Measurements from ENCODE around the gene CACNA2D4.

CACNA2D4 gene

GRCh38 chr12:1798641-1799020, 119.8 kb downstream of the CACNA2D4 start:
- no peak for DNase-seq

GRCh38 chr12:1797991-1798640, 120.3 kb downstream of the CACNA2D4 start:
- no peak for DNase-seq

DNA sequence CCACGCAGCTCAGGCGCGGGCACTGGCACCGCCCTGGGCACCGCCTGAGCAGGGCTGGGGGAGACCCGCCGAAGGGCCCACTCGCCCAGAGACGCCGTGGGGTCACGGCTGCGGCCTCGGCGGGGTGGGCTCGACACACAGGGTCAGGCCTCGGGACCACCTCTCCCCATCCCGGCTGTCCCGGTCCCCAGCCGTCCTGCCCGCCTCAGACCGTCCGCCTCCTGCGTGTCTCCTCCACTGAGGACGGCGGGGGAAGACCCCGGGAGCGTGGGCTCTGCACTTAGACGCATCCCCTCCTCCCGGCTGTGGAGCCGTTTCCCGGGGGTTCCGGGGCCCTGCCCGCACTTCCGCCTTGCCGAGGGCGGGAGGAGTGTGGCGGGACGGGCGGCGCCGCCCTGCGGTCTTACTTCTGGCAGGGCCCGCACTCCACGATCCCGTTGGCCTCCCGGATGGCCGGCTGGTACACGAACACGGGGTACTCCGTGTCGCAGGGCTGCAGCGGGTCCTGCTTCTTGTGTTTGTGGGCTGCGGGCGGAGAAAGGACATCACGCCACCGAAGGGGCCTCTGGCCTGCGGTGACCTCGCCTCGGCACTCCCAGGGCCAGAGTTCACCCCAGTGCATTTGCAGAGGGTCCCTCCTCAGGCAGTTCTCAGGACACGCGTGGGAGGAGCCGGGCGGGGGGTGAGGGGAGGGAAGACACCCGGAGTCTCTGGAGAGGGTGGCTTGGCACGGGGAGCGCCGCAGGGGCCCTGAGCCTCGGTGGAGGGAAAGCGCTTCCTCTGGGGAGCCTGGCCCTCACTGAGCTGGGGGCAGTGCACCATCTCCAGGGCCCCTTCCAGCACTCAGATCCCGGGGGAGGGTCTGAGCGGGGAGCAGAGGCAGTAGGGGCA, 121.2 kb downstream of the CACNA2D4 start:
- DNase-seq: no peak

GRCh38 chr12:1796515-1797010, 121.9 kb downstream of the CACNA2D4 start:
- no peak for DNase-seq

DNA sequence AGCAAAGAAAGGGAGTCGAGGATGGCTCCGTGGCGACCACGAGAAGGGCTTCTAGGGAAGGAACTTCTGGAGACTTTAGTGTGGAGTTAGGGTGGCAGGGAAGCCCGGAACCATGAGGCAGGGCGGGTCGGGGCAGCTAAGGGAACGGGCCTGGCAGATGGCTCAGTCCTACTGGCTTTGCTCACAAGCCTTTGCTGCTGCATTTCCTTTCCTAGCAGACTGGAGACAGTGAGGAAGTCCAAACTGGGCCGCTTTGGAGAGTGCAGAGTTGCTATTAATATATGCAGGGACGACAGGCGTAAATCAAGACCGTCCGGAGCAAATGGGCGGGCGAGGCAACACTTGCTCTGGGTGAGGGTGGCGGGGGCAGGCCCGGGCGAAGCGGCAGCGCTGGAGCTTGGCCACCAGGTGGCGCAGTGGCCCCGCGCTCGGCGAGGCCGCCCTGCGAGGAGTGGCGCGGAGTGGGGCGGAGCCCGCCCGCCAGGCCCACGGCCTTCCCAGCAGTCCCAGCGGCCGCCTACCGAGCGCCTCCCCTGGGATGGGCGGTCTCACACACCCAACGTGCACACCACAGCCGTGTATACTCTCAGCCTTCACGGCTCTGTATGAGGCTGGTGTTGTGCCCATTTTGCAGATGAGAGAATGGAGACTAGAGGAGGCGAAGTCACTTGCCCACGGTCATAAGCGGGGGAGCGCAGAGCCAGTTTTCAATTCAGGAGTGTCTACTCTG, 122.5 kb downstream of the CACNA2D4 start:
- peak; percentile 68 for DNase-seq

DNA sequence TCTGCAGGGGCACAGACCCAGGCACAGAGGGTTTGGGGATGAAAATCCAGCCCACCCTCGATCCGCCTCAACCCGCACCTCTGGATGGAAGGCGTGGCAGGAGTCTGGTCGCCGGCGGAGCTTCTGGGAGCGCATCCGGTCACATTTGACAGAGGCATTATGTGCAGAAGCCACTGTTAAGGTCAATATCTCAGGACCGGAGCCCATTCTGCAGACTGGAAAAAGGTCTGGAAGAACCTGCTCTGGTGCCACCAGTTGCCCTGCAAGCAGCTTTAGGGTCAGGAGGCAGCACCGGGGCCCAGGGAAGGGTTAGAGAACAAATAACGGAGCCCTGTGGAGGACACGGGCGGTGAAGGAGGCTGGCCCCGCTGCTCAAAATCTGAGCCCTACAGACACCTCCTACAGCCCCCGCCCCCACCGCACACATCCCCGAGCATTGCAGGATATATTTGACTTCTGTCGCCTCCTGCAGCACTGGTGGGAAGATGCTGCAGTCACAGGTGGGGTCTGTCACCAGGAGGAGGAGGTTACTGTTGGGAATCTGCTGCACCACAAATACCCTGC, 123.1 kb downstream of the CACNA2D4 start:
- DNase-seq: no peak

- no peak for DNase-seq
Observed at GRCh38 chr12:1794440-1795090, 123.9 kb downstream of the CACNA2D4 start.

DNA sequence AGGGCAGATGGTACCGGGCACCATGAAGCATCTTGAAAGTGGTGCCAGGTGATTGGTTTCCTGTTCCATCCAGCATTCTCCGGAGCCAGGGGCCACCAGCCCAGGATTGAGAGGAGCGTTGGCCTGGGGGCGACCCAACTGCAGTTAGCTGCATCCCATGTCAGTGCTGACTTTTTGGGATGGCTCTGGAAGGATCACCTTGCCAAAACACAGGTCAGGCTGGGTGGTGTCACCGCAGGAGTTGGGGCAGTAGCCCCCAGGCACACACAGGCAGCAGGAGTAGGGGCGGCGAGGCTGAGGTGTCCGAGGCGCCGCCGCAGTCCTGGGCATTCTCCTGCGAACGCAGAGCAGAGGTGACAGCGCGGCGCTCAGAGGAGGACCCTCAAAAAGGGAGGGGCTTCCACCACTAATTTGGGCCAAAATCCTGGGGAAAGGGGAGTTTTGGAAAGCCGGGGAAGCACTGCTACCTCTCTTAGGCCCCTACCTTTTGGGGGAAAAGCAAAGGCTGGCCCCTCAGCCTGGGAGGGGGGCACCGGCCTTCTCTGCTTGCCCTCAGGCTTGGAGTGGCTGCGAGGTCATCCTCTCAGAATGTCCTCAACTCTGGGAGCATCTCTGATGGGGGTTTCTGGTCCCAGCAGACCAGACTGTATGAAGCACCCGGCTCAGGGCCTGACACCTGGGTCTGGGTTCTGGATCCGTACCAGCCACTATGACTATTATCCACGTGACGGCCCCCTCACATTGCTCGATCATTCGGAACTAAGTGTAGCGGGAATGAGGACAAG, 124.8 kb downstream of the CACNA2D4 start:
- DNase-seq: no peak

- DNase-seq: no peak
Observed at GRCh38 chr12:1792406-1792805, 126.0 kb downstream of the CACNA2D4 start.

- DNase-seq: no peak
Observed at GRCh38 chr12:1791104-1791841, 127.2 kb downstream of the CACNA2D4 start.

GRCh38 chr12:1790444-1790843, 128.0 kb downstream of the CACNA2D4 start:
- DNase-seq: no peak

DNA sequence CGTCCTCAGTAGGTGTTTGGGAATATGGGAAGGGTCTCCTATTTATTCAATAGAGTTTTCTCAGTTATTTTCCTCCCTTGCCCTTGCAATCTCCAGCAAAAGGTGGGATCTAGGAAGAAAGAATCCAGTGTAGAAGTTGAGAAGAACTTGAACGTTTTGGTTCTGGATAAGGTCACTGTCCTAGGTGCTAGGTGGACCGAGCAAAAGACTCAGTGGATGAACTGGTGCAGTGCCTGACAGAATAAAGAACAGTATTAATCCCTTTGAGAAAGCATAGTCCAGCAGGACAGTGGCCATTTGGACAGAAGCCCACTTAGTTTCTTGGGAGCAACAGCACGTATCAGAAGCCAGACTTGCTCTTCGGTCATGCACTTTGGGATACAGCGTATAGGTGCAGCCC, 130.7 kb downstream of the CACNA2D4 start:
- DNase-seq: no peak

DNA sequence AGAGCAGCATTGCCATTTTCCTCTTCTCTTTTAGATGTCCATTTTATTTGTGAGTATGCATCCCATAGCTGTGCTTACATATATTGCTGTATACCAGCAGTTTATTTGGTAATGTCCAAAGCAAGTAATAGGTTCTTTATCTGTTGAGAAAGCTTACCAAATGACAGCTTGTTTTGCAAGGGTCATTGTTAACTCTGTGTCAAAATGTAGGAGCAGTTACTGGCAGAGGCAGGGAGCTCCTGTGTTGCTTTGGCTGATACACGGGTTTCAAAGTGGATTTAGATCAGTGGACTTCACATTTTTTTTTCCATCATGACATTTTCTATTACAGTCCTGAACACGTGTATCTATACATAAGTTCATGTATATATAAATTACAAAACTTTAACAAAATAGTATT, 136.2 kb downstream of the CACNA2D4 start:
- DNase-seq: no peak

GRCh38 chr12:1781772-1782171, 136.7 kb downstream of the CACNA2D4 start:
- no peak for DNase-seq

DNA sequence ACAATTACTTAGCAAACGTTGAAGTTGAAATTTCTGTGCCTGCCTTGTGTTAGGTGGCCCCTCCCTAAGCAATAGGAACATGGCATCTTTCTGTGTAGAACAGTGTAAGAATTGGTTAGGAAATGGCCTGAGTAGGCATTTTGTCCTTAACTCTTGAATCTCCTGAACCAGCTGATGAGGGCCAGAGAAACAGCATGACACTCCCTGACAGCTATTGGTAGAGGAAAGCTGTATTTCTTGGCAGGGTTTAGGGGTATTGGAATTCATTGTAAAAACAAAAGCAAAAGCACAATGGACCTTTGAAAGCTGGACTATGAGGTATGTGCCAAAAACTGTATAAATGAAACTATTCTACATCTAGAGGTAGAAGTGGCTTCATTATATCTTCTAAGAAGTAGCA, 138.7 kb downstream of the CACNA2D4 start:
- DNase-seq: no peak

DNA sequence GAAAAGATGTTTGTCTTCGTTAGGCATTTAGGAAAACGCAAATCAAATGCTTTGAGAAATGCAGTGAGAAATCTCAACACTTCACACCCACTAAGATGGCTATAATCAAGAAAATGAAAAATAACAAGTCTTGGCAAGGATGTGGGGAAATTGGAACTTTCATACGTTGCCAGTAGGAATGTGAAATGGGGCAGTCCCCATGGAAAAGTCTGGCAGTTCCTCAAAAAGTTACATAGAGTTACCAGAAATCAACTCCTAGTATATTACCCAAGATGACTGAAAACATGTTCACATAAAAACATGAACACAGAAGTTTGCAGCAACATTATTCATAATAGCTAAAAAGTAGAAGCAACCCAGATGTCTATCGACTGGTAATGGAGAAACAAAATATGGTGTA, 139.5 kb downstream of the CACNA2D4 start:
- DNase-seq: no peak

- peak; percentile 34 for DNase-seq
Observed at GRCh38 chr12:1777798-1778197, 140.7 kb downstream of the CACNA2D4 start.

- peak; percentile 77 for DNase-seq
Observed at GRCh38 chr12:1776170-1776921, 142.1 kb downstream of the CACNA2D4 start.

GRCh38 chr12:1773937-1774655, 144.4 kb downstream of the CACNA2D4 start:
- no peak for DNase-seq

Data from amniotic stem cell (primary cell).